GM12878 (cell line): ENCODE results near the gene PLAGL2. TPM values are rescaled to one million over a fixed set of nuclear protein-coding genes. Genes with fewer than 3 reads are reported as not detected.

Source experiments
- ATAC-seq: fragments of 200-7000 bp; cut with Tn5 transposase; 3 replicates; pipeline ENCODE4 v1.9.1; 2020; ENCODE audit warnings: mild to moderate bottlenecking, moderate library complexity
- BruUV-seq: library from RNA; stranded (reverse); fragments of 400-500 nt; replicated peaks from 2 replicates; lab custom pipeline; 2021; lab: Mats Ljungman, UMichigan
- CTCF ChIA-PET: fragments of 300-600 bp; sonication (Branson Sonifier 250); formaldehyde crosslinking; extraction: SDS; loops from one replicate; lab custom pipeline; 2021; ENCODE audit warnings: inconsistent platforms; lab: Yijun Ruan, JAX
- POLR2A ChIA-PET: fragments of 350-600 bp; formaldehyde crosslinking; extraction: SDS; loops from one replicate; lab custom pipeline; 2021; ENCODE audit warnings: inconsistent platforms; lab: Charles Lee
- RAD21 ChIA-PET: fragments of 300-600 bp; sonication (Branson Sonifier 250); formaldehyde crosslinking; loops from one replicate; lab custom pipeline; 2023; ENCODE audit warnings: antibody characterized with exemption; ENCODE audit not compliant: unreplicated experiment; lab: Charles Lee
- SMC1A ChIA-PET: fragments of 300-600 bp; sonication (Branson Sonifier 250); formaldehyde crosslinking; loops from one replicate; lab custom pipeline; 2023; ENCODE audit not compliant: unreplicated experiment, uncharacterized antibody; lab: Charles Lee
- DNase-seq: peaks from one replicate; pipeline ENCODE4 v3.0.0-alpha.2; 2011; ENCODE audit warnings: low read depth, low spot score
- FAIRE-seq: peaks from 3 replicates; lab custom pipeline; 2011; peaks lifted over from hg19 to GRCh38; lab: Jason Lieb, UNC
- H2AFZ ChIP-seq: 2 replicates; pipeline ENCODE4 v1.6.0; 2011; ENCODE audit warnings: low read depth, low read length, control low read depth; ENCODE audit not compliant: control insufficient read depth
- H3K27ac ChIP-seq: 2 replicates; pipeline ENCODE4 v1.5.1; 2011; ENCODE audit warnings: control low read depth; ENCODE audit not compliant: control insufficient read depth, insufficient read depth
- H3K27me3 ChIP-seq, 2 experiments: replicated peaks in 1 of 2; 2 replicates each; pipeline versions ENCODE4 v1.6.0 to v1.6.1; 2011; ENCODE audit warnings: low read length in 1 of 2; ENCODE audit not compliant: control insufficient read depth in 2 of 2, insufficient read depth in 2 of 2
- H3K36me3 ChIP-seq, 2 experiments: 2 replicates each; pipeline ENCODE4 v1.5.1; 2011; ENCODE audit warnings: low read length in 1 of 2; ENCODE audit not compliant: control insufficient read depth in 2 of 2, insufficient read depth in 2 of 2
- H3K4me1 ChIP-seq: 2 replicates; pipeline ENCODE4 v1.6.1; 2011; ENCODE audit warnings: mild to moderate bottlenecking, low read length, moderate library complexity, mixed read lengths; ENCODE audit not compliant: control insufficient read depth, insufficient read depth
- H3K4me2 ChIP-seq: 2 replicates; pipeline ENCODE4 v1.6.0; 2011; ENCODE audit warnings: control low read depth; ENCODE audit not compliant: control insufficient read depth, insufficient read depth
- H3K4me3 ChIP-seq: fragments of 200-600 bp; sonication (generic); 2 replicates; pipeline ENCODE4 v1.5.1; 2016
- H3K79me2 ChIP-seq: 2 replicates; pipeline ENCODE4 v1.6.0; 2011; ENCODE audit warnings: low read length; ENCODE audit not compliant: control insufficient read depth, insufficient read depth
- H3K9ac ChIP-seq: 2 replicates; pipeline ENCODE4 v1.8.0; 2011; ENCODE audit warnings: low read length, control low read depth, mixed read lengths; ENCODE audit not compliant: control insufficient read depth, insufficient read depth
- H3K9me3 ChIP-seq: replicated peaks from 3 replicates; pipeline ENCODE4 v1.5.1; 2011; ENCODE audit warnings: mild to moderate bottlenecking, low read length; ENCODE audit not compliant: control insufficient read depth, insufficient read depth
- H4K20me1 ChIP-seq: 2 replicates; pipeline ENCODE4 v1.6.0; 2011; ENCODE audit not compliant: control insufficient read depth, insufficient read depth
- CBX3 ChIP-seq: fragments of 200-600 bp; sonication (generic); IDR thresholded peaks from 2 replicates; pipeline ENCODE4 v1.6.1; 2016; ENCODE audit warnings: low read depth, borderline replicate concordance
- HDAC6 ChIP-seq: fragments of 200-600 bp; sonication (generic); IDR thresholded peaks from one replicate; pipeline ENCODE4 v1.8.0; 2017; ENCODE audit warnings: antibody characterized with exemption; ENCODE audit not compliant: unreplicated experiment
- KAT2A ChIP-seq: conservative IDR thresholded peaks from 2 replicates; pipeline ENCODE4 v1.6.1; 2011; ENCODE audit warnings: low read depth, low read length; ENCODE audit not compliant: control insufficient read depth
- MXI1 ChIP-seq: fragments of 150-350 bp; IDR thresholded peaks from 2 replicates; pipeline ENCODE4 v1.6.1; 2011; ENCODE audit warnings: low read depth, mild to moderate bottlenecking, inconsistent platforms, low read length, improper control_type of control experiment
- MYC ChIP-seq: IDR thresholded peaks from 2 replicates; pipeline ENCODE4 v1.6.1; 2011; ENCODE audit warnings: mild to moderate bottlenecking, low read length, moderate library complexity, inconsistent platforms; ENCODE audit not compliant: insufficient read depth, insufficient replicate concordance, insufficient read length, severe bottlenecking
- NFYA ChIP-seq: IDR thresholded peaks from 2 replicates; pipeline ENCODE4 v1.6.1; 2011; ENCODE audit warnings: low read depth, mild to moderate bottlenecking, low read length, improper control_type of control experiment, borderline replicate concordance
- NR2C1 ChIP-seq: fragments of 450-650 bp; IDR thresholded peaks from 2 replicates; pipeline ENCODE4 v1.6.1; 2017; ENCODE audit warnings: antibody characterized with exemption, mild to moderate bottlenecking, moderate library complexity
- SMAD1 ChIP-seq: fragments of 450-650 bp; IDR thresholded peaks from 2 replicates; pipeline ENCODE4 v1.6.1; 2018; ENCODE audit warnings: mild to moderate bottlenecking, low read depth; ENCODE audit not compliant: partially characterized antibody
- STAT1 ChIP-seq: fragments of 450-650 bp; conservative IDR thresholded peaks from 2 replicates; pipeline ENCODE4 v1.6.1; 2014; ENCODE audit warnings: antibody characterized with exemption, mild to moderate bottlenecking
- STAT3 ChIP-seq: IDR thresholded peaks from 2 replicates; pipeline ENCODE4 v1.6.1; 2011; ENCODE audit warnings: low read depth, low read length, improper control_type of control experiment
- TARDBP ChIP-seq: IDR thresholded peaks from 2 replicates; pipeline ENCODE4 v1.6.1; 2016; ENCODE audit warnings: borderline replicate concordance
- ZZZ3 ChIP-seq: IDR thresholded peaks from 2 replicates; pipeline ENCODE4 v1.6.1; 2011; ENCODE audit warnings: low read depth; ENCODE audit not compliant: control insufficient read depth, insufficient read length
- WGBS: methylation state at CpG from one replicate; pipeline ENCODE4 v1.1.6; 2016; ENCODE audit warnings: low lambda C conversion rate; ENCODE audit not compliant: insufficient replicate concordance, insufficient coverage; ENCODE audit errors: missing lambda C conversion rate; 5-methylcytosine and 5-hydroxymethylcytosine counted together
- in situ Hi-C: fragments of 300-500 bp; cut with MboI; formaldehyde crosslinking; loops from 9 replicates; pipeline ENCODE4 v1.14.3; 2018; ENCODE audit warnings: mixed read lengths
- intact Hi-C: fragments of 100-400 bp; cut with micrococcal nuclease; formaldehyde crosslinking; loops from one replicate; pipeline ENCODE4 v1.14.2; 2022; ENCODE audit not compliant: unreplicated experiment
- polyA plus RNA-seq, 11 experiments: library from polyadenylated mRNA; depleted of rRNA in 4 of 11; unstranded in 6 of 11; stranded (reverse) in 5 of 11; fragments of >200 nt; fragmentation: Nextera tagmentation in 4 of 11; fragmentation: Illumina TruSeq in 1 of 11; extraction: Ambion mirVana in 4 of 11; extraction: Trizol in 1 of 11; gene quantifications; 1 replicate in 1 of 11; 2 replicates in 10 of 11; pipeline versions ENCODE4 v1.2.1 to v1.2.3, GENCODE V29; 2011 to 2016; ENCODE audit warnings: inconsistent platforms in 2 of 11, missing spikeins in 2 of 11, low read depth in 1 of 11
- total RNA-seq, 4 experiments: library from RNA; depleted of rRNA in 3 of 4; stranded (reverse); fragments of >200 nt in 3 of 4; fragmentation: Illumina TruSeq in 1 of 4; extraction: Trizol in 1 of 4; gene quantifications; 2 replicates each; pipeline versions ENCODE4 v1.2.1 to v1.2.3, GENCODE V29; 2013 to 2021
- TF ChIP-seq, protein P1 (sequence below): fragments of 450-650 bp; IDR thresholded peaks from 2 replicates; pipeline ENCODE4 v1.6.1; 2014; ENCODE audit warnings: mild to moderate bottlenecking
- TF ChIP-seq, protein P2 (sequence below): fragments of 450-650 bp; IDR thresholded peaks from 2 replicates; pipeline ENCODE4 v1.6.1; 2017; ENCODE audit warnings: mild to moderate bottlenecking
- TF ChIP-seq, protein P3 (sequence below): fragments of 450-650 bp; IDR thresholded peaks from 2 replicates; pipeline ENCODE4 v1.6.1; 2017; ENCODE audit warnings: low read depth, mild to moderate bottlenecking, moderate library complexity
- TF ChIP-seq, protein P4 (sequence below): fragments of 450-650 bp; formaldehyde crosslinking; IDR thresholded peaks from 2 replicates; pipeline ENCODE4 v1.4.0; 2020; ENCODE audit warnings: mild to moderate bottlenecking, moderate library complexity

The PLAGL2 gene
- total and polyA plus RNA-seq, 10 of the 15 experiments (the other 5 are each of a cell fraction or from before 2014, with no cell fraction given): 4.4 to 32.3 (median 13.3) TPM

DNA sequence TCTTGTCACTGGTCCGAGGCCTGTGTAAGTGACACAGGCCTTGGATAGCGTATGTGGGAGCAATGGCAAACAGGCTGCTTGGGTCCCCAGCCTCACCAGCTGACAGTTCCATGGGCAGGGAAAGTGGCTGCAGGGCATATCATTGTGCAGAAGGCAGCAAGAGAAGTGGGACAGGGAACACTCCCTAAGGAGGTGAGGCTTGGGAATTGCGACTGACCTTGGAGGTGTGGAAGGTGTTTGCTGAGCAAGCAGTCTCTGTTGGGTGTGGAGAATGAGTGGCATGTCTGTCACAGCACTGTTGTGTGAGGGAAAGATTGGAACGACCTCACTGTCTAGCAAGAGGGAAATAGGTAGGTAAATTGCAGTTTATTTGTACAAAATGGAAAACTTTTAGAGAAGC is 16.9 kb upstream of the PLAGL2 start:
- no peak overlapping the region for H3K4me2 ChIP-seq
- ChIA-PET RAD21 (interaction anchor here (0.6 kb wide), 1 partner anchor 127 kb away, joined by 3 read pairs; no protein-coding TSS in a partner anchor), CTCF (interaction anchor here (0.9 to 1.7 kb wide), 4 partner anchors 8 to 62 kb away, joined by 3 to 4 read pairs (median 3); no protein-coding TSS in a partner anchor), SMC1A (interaction anchor here (1.1 to 1.2 kb wide), 2 partner anchors 26 to 128 kb away, joined by 3 read pairs; no protein-coding TSS in a partner anchor)
- intact Hi-C loops: no loop called here
- H3K27ac ChIP-seq: no peak overlapping the region
- ATAC-seq: no peak
- no peaks in the 10 kb centered on the region for H3K27me3 ChIP-seq
- BruUV-seq: no TSS peak
- H4K20me1 ChIP-seq: no peaks in the 10 kb centered on the region
- FAIRE-seq: no peak
- H3K9ac ChIP-seq: no peak overlapping the region
- no peaks in the 10 kb centered on the region for H3K4me1 ChIP-seq
- no peak for TF ChIP-seq ZZZ3
- TF ChIP-seq, protein P1, sequence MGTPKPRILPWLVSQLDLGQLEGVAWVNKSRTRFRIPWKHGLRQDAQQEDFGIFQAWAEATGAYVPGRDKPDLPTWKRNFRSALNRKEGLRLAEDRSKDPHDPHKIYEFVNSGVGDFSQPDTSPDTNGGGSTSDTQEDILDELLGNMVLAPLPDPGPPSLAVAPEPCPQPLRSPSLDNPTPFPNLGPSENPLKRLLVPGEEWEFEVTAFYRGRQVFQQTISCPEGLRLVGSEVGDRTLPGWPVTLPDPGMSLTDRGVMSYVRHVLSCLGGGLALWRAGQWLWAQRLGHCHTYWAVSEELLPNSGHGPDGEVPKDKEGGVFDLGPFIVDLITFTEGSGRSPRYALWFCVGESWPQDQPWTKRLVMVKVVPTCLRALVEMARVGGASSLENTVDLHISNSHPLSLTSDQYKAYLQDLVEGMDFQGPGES: no peak
- no peak for TF ChIP-seq MXI1
- TF ChIP-seq KAT2A: no peak
- no peak for TF ChIP-seq TARDBP
- TF ChIP-seq, protein P2, sequence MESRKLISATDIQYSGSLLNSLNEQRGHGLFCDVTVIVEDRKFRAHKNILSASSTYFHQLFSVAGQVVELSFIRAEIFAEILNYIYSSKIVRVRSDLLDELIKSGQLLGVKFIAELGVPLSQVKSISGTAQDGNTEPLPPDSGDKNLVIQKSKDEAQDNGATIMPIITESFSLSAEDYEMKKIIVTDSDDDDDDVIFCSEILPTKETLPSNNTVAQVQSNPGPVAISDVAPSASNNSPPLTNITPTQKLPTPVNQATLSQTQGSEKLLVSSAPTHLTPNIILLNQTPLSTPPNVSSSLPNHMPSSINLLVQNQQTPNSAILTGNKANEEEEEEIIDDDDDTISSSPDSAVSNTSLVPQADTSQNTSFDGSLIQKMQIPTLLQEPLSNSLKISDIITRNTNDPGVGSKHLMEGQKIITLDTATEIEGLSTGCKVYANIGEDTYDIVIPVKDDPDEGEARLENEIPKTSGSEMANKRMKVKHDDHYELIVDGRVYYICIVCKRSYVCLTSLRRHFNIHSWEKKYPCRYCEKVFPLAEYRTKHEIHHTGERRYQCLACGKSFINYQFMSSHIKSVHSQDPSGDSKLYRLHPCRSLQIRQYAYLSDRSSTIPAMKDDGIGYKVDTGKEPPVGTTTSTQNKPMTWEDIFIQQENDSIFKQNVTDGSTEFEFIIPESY: no peak
- no peak for TF ChIP-seq MYC
- TF ChIP-seq, protein P3, sequence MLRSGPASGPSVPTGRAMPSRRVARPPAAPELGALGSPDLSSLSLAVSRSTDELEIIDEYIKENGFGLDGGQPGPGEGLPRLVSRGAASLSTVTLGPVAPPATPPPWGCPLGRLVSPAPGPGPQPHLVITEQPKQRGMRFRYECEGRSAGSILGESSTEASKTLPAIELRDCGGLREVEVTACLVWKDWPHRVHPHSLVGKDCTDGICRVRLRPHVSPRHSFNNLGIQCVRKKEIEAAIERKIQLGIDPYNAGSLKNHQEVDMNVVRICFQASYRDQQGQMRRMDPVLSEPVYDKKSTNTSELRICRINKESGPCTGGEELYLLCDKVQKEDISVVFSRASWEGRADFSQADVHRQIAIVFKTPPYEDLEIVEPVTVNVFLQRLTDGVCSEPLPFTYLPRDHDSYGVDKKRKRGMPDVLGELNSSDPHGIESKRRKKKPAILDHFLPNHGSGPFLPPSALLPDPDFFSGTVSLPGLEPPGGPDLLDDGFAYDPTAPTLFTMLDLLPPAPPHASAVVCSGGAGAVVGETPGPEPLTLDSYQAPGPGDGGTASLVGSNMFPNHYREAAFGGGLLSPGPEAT: no peak
- TF ChIP-seq NFYA: no peak
- TF ChIP-seq STAT3: no peak
- TF ChIP-seq CBX3: no peak
- no peak for TF ChIP-seq SMAD1
- no peak for TF ChIP-seq HDAC6
- TF ChIP-seq, protein P4, sequence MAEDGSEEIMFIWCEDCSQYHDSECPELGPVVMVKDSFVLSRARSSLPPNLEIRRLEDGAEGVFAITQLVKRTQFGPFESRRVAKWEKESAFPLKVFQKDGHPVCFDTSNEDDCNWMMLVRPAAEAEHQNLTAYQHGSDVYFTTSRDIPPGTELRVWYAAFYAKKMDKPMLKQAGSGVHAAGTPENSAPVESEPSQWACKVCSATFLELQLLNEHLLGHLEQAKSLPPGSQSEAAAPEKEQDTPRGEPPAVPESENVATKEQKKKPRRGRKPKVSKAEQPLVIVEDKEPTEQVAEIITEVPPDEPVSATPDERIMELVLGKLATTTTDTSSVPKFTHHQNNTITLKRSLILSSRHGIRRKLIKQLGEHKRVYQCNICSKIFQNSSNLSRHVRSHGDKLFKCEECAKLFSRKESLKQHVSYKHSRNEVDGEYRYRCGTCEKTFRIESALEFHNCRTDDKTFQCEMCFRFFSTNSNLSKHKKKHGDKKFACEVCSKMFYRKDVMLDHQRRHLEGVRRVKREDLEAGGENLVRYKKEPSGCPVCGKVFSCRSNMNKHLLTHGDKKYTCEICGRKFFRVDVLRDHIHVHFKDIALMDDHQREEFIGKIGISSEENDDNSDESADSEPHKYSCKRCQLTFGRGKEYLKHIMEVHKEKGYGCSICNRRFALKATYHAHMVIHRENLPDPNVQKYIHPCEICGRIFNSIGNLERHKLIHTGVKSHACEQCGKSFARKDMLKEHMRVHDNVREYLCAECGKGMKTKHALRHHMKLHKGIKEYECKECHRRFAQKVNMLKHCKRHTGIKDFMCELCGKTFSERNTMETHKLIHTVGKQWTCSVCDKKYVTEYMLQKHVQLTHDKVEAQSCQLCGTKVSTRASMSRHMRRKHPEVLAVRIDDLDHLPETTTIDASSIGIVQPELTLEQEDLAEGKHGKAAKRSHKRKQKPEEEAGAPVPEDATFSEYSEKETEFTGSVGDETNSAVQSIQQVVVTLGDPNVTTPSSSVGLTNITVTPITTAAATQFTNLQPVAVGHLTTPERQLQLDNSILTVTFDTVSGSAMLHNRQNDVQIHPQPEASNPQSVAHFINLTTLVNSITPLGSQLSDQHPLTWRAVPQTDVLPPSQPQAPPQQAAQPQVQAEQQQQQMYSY (CRISPR knock-in tag): no peak
- TF ChIP-seq NR2C1: no peak
- no peak for TF ChIP-seq STAT1
- TF ChIP-seq, all 136 proteins: peak for 0
- WGBS: 95% methylated on average over 4 of the region's 4 CpGs
- in situ Hi-C loops: no loop called here
- POLR2A ChIA-PET: no interaction called here
- no peak overlapping the region for H2AFZ ChIP-seq
- no peak for DNase-seq
- H3K4me3 ChIP-seq: no peak overlapping the region
- no peaks in the 10 kb centered on the region for H3K9me3 ChIP-seq
- peaks cover 10 to 13% of the 10 kb centered on the region in 2 experiments for H3K36me3 ChIP-seq
- H3K79me2 ChIP-seq: no peaks in the 10 kb centered on the region
